NT2/D1 (cell line): ENCODE data around the gene USP5.

Source experiments
- SUZ12 ChIP-seq: IDR thresholded peaks from 2 replicates; pipeline ENCODE4 v1.6.1; 2011; ENCODE audit not compliant: insufficient read length, insufficient read depth; ENCODE audit errors: extremely low read depth
- YY1 ChIP-seq: IDR thresholded peaks from 2 replicates; pipeline ENCODE4 v1.6.1; 2011; ENCODE audit not compliant: insufficient read length, insufficient read depth
- ZNF274 ChIP-seq: IDR thresholded peaks from 2 replicates; pipeline ENCODE4 v1.6.1; 2011; ENCODE audit warnings: mild to moderate bottlenecking, low read depth, low read length

DNA sequence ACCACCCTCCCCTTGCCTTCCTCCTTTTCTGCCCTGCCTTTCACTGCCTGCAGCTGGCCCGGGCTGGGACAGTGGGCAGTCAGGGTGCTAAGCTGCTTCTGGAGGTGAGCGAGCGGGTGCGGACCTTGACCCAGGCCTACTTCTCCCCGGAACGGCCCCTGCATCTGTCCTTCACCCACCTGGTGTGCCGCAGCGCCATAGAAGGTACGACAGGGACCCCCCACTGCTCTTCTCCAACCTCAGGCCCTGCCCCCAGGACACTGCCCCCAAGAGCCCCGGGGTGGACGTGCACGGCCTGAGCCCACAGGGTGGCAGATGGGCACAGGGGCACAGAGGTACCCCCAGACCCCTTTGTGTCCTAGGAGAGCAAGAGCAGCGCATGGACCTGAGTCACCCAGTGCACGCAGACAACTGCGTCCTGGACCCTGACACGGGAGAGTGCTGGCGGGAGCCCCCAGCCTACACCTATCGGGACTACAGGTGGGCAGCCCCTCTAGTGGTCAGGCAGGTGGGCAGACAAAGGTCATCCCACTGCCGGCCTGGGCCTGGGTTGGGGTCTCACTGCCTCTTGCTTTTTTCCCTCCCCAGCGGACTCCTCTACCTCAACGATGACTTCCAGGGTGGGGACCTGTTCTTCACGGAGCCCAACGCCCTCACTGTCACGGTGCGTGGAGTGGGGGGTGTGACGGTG is 14.4 kb upstream of the USP5 start:
- TF ChIP-seq YY1 (no peak), ZNF274 (no peak), SUZ12 (no peak)
